Measurements from ENCODE around the gene RNASEH2A. TPM values are rescaled to one million over a fixed set of nuclear protein-coding genes. Genes with fewer than 3 reads are reported as not detected.
A peak's percentile ranks its signal among the peaks of the same experiment; 100 is the strongest.

Gene RNASEH2A
- total RNA-seq = 10 to 100 TPM; 46.2 to 47.8 TPM

DNA sequence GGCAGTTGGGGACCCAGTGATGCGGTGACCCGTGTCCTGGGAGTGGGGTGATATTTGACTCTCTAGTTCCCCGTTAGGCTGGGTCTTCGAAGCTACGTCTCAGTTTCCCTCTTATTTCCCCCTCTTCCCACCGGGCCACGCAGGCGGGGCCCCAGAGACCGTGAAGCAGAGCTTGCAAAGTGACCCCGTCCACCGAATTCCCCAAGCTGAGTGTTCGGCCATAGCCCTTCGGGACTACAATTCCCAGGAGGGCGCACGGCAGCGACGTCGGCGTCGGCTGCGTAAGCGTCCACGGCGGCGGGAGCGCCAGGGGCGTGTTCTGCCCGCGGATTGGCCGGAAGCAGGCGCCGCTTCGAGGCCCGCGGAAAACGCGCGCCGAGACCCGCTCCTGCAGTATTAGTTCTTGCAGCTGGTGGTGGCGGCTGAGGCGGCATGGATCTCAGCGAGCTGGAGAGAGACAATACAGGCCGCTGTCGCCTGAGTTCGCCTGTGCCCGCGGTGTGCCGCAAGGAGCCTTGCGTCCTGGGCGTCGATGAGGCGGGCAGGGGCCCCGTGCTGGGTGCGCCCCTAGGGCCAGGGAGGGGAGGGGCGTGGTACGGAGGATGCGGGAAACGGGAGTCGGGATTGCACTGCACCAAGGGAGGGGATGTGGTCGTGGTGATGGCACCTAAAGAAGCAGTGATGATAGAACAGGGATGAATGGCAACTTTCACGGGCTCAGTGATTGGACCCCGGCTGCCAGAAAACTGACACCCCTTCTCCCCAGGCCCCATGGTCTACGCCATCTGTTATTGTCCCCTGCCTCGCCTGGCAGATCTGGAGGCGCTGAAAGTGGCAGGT lies at the start of gene RNASEH2A:
TSS of gene RNASEH2A (plus strand) at position 343 of the 840 bp plus-strand sequence. CDS start at position 433, 90 bp downstream.
- peak; percentile 85 for ATAC-seq (ENCODE audit: low read depth)
- Mint-ChIP-seq H3K9me3 (no peaks in the 10 kb centered on the region), H3K4me3 (peak within 1 kb of the TSS; percentile 94), H3K4me1 (peaks cover 19% of the 10 kb centered on the region), H3K27ac (peak within 1 kb of the TSS; percentile 89), H3K36me3 (peaks cover 13% of the 10 kb centered on the region), H3K27me3 (no peaks in the 10 kb centered on the region)
- DNase-seq = peak; percentile 91
- POLR2A ChIA-PET = interaction anchor here (0.5 to 1.9 kb wide), 12 partner anchors 10 to 132 kb away, joined by 3 to 12 read pairs (median 3); partner anchors contain the start of genes CALR, DHPS, JUNB and TNPO2

DNA sequence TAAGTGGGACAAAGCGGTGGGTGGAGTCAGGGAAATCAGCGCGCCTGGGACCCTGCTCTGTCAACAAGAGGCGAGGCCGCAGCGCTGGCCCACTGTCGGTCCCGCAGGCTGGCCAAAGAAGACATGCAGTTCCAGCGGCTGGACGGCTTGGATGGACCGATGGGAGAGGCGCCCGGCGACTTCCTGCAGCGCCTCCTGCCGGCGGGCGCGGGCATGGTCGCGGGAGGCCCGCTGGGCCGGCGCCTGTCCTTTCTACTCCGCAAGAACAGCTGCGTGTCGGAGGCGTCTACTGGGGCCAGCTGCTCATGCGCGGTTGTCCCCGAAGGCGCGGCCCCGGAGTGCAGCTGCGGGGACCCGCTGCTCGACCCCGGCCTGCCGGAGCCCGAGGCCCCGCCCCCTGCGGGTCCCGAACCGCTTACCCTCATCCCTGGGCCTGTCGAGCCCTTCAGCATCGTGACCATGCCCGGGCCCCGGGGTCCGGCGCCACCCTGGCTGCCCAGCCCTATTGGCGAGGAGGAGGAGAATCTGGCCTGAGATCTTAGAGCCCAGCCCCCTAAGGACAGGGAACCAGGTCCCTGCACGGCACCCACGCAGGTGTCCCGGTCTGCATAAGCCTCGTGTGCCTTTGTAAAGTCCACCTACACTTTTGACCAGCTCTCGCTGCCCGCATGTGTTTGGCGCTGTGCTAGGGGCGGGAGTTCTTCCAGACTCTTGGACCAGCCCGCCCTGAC lies 48.7 kb upstream of the RNASEH2A start:
- peaks cover 9% of the 10 kb centered on the region for H3K27me3 Mint-ChIP-seq
- no peak overlapping the region for H3K27ac Mint-ChIP-seq
- POLR2A ChIA-PET = interaction anchor here (0.5 to 2.1 kb wide), 5 partner anchors 14 to 356 kb away, joined by 3 to 7 read pairs (median 6); no protein-coding TSS in a partner anchor
- ATAC-seq (ENCODE audit: low read depth) = peak; percentile 82
- no peaks in the 10 kb centered on the region for H3K9me3 Mint-ChIP-seq
- peaks cover 2% of the 10 kb centered on the region for H3K4me1 Mint-ChIP-seq
- peak overlapping the region; percentile 59 for H3K4me3 Mint-ChIP-seq
- H3K36me3 Mint-ChIP-seq = no peaks in the 10 kb centered on the region
- peak; percentile 86 for DNase-seq

DNA sequence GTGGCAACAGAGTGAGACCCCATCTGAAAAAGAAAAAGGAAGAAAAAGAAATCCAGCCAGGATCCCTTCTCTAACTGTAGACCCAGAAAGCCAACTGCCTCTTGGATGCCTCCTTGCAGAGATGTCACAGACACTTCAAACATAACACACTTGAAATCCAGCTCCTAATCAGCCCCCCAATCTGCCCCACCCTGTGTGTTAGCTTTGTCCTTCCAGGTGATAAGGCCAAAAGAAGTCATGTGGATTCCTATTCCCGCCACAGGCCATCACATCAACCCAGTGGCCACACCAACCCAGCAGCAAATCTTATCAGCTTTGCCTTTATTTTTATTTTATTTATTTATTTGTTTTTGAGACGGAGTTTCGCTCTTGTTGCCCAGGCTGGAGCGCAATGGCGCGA lies 46.7 kb upstream of the RNASEH2A start:
- no peak overlapping the region for H3K4me3 Mint-ChIP-seq
- ATAC-seq (ENCODE audit: low read depth) (no peak), DNase-seq (no peak)
- no peaks in the 10 kb centered on the region for H3K9me3 Mint-ChIP-seq
- POLR2A ChIA-PET = interaction anchor here (0.5 to 1.9 kb wide), 3 partner anchors 33 to 152 kb away, joined by 3 to 7 read pairs (median 3); no protein-coding TSS in a partner anchor
- H3K4me1 Mint-ChIP-seq = peaks cover 2% of the 10 kb centered on the region
- H3K27me3 Mint-ChIP-seq = no peaks in the 10 kb centered on the region
- H3K36me3 Mint-ChIP-seq = no peaks in the 10 kb centered on the region
- H3K27ac Mint-ChIP-seq = no peak overlapping the region

DNA sequence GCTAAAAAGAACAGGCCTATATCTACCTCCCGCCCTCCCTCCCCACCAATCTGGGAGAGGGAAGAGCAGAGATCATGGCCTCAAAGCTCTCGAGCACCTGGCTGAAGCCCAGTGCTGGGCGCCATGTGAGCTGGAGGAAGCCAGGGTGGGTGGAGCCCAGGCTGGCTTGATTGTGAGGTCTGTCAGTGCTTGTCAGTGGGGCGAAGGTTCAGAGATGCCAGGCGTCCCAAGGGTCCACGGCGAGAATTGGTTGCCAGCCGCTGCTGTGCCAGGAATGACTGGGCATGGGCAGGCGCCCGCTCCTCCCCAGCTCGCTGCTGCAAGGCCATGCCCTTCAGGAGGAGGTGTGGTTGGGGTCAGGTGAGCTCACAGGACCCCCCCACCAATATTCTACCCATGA lies 43.3 kb upstream of the RNASEH2A start:
- ATAC-seq (ENCODE audit: low read depth) = no peak
- no peaks in the 10 kb centered on the region for H3K9me3 Mint-ChIP-seq
- DNase-seq = no peak
- no peaks in the 10 kb centered on the region for H3K27me3 Mint-ChIP-seq
- POLR2A ChIA-PET = interaction anchor here (0.5 to 1.2 kb wide), 2 partner anchors 38 to 110 kb away, joined by 3 to 4 read pairs; no protein-coding TSS in a partner anchor
- H3K4me1 Mint-ChIP-seq = peaks cover 3% of the 10 kb centered on the region
- no peaks in the 10 kb centered on the region for H3K36me3 Mint-ChIP-seq
- no peak overlapping the region for H3K27ac Mint-ChIP-seq
- H3K4me3 Mint-ChIP-seq = no peak overlapping the region

DNA sequence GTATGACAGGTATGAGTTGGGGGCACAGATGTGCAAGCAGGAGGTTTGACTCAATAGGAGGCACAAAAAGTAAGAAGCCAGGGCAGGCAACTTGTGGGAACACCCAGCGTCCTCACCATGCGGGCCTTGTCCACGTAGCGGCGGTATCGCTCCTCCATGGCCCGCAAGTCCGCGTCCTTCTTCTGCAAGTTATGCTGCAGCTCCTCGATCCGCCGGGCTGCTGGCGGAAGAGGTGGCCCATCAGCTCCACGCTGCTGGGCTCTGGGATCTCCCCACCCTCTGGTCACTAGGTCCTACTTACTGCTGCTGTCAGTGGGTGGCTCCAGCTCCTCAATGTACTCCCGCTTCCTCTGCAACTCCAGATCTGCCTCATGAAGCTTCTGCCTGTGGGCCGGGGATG lies 41.7 kb upstream of the RNASEH2A start:
- Mint-ChIP-seq H3K4me3 (no peak overlapping the region), H3K9me3 (no peaks in the 10 kb centered on the region), H3K27ac (no peak overlapping the region), H3K27me3 (no peaks in the 10 kb centered on the region), H3K4me1 (peaks cover 2% of the 10 kb centered on the region), H3K36me3 (no peaks in the 10 kb centered on the region)
- POLR2A ChIA-PET = interaction anchor here (1.8 kb wide), 1 partner anchor 31 kb away, joined by 4 read pairs; no protein-coding TSS in a partner anchor
- no peak for DNase-seq
- no peak for ATAC-seq (ENCODE audit: low read depth)

DNA sequence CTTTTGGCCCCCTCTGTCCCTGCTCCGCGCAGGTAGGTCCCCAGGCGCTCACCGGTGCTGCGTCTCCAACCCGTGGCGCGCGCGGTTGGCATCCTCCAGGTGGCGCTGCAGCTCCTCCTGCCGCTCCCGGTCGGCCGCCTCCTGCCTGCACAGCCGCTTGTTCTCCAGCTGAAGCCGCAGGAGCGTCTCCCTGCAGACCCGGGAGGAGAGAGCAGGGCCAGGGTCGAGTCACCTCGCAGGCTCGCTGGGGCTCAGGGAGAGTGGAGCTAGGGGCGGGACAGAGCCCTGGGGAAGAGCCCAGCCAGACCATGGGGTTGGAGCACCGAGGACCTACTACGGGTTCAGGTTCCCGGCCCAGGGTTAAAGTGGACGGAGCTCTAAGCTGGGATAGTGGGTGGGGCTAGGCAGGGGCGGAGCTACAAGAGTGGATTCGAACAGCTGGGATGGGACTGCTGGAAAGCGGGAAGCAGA lies 40.3 kb upstream of the RNASEH2A start:
- Mint-ChIP-seq H3K27ac (no peak overlapping the region), H3K4me1 (peaks cover 2% of the 10 kb centered on the region), H3K4me3 (peak overlapping the region; percentile 43), H3K9me3 (no peaks in the 10 kb centered on the region), H3K36me3 (no peaks in the 10 kb centered on the region), H3K27me3 (no peaks in the 10 kb centered on the region)
- POLR2A ChIA-PET = interaction anchor here (0.6 to 3.1 kb wide), 8 partner anchors 12 to 407 kb away, joined by 3 to 30 read pairs (median 4); partner anchors contain the start of gene JUNB
- peak; percentile 90 for DNase-seq
- ATAC-seq (ENCODE audit: low read depth) = peak; percentile 83

DNA sequence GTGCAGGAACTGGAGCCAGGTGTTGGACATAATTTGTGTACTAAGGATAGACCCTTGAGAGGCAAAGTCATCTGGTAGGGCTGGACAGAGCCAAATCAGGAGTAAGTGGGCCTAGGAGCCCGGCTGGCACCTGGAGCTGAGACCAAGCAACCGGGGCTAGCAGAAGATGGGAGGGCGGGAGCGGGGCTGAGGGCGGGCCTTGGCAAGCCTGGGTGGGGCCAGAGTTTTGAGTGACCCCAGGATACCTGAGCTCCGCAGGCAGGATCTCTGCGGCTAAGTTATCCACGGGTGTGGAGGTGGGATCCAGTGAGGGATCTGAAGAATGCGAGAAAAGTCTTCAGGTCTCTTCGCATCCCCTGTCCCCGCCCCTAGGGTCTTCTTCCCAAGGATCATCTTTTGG lies 39.2 kb upstream of the RNASEH2A start:
- POLR2A ChIA-PET = interaction anchor here (0.6 to 3.1 kb wide), 3 partner anchors 25 to 105 kb away, joined by 5 to 30 read pairs (median 11); partner anchors contain the start of gene JUNB
- Mint-ChIP-seq H3K4me1 (peaks cover 3% of the 10 kb centered on the region), H3K9me3 (no peaks in the 10 kb centered on the region)

DNA sequence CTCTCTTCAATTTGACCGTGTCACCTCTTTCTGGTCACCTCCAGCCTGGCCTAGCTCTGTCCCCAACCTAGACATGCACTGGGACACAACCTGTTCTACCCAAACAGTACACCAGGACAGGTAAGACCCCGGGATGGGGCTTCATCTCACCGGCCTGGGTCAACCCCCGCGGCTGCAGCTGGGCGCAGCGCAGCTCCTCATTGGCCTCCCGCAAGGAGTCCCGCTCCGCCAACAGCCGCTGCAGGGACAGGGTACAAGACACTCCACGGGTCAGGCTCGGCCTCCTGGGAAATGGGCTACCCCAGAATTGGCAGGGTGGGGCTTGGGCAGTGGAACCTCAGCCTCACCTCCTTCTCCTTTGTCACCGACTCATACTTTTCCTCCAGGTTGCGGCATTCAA lies 38.7 kb upstream of the RNASEH2A start:
- H3K27ac Mint-ChIP-seq = no peak overlapping the region

More for the DNA sequence above, 39.2 kb upstream of the RNASEH2A start:
- Mint-ChIP-seq H3K4me3 (no peak overlapping the region), H3K36me3 (no peaks in the 10 kb centered on the region), H3K27me3 (no peaks in the 10 kb centered on the region), H3K27ac (no peak overlapping the region)
- DNase-seq (no peak), ATAC-seq (ENCODE audit: low read depth) (no peak)

DNA sequence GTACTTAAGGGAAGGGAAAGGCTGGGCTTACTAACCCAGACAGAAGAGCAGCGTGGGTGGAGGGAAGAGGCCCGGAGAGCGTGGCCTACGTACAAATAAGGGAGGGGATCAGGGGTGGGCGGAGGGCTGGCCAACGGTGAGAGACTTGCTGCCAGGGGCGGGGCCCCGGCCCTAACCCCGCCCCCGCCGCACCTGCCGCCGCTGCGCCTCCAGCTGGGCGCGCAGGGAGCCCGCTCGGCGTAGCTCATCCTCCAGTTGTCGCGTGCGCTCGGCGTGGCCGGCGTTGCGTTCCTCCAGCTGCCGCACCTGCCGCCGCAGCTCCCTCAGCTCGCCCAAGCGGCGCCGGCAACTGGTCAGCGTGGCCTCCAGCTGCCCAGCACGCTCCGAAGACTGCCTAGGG lies 36.7 kb upstream of the RNASEH2A start:
- DNase-seq (peak; percentile 45), ATAC-seq (ENCODE audit: low read depth) (no peak)
- POLR2A ChIA-PET = interaction anchor here (0.9 kb wide), 1 partner anchor 24 kb away, joined by 3 read pairs; no protein-coding TSS in a partner anchor
- H3K9me3 Mint-ChIP-seq = no peaks in the 10 kb centered on the region
- H3K4me3 Mint-ChIP-seq = peak overlapping the region; percentile 24
- H3K36me3 Mint-ChIP-seq = no peaks in the 10 kb centered on the region
- H3K27ac Mint-ChIP-seq = no peak overlapping the region
- no peaks in the 10 kb centered on the region for H3K27me3 Mint-ChIP-seq
- peaks cover 8% of the 10 kb centered on the region for H3K4me1 Mint-ChIP-seq

More for the DNA sequence above, 38.7 kb upstream of the RNASEH2A start:
- H3K36me3 Mint-ChIP-seq = no peaks in the 10 kb centered on the region
- DNase-seq = no peak
- ATAC-seq (ENCODE audit: low read depth) = no peak
- peaks cover 3% of the 10 kb centered on the region for H3K4me1 Mint-ChIP-seq
- no peak overlapping the region for H3K4me3 Mint-ChIP-seq
- POLR2A ChIA-PET = interaction anchor here (3.1 kb wide), 1 partner anchor 24 kb away, joined by 30 read pairs; the partner anchor contains the start of gene JUNB
- H3K9me3 Mint-ChIP-seq = no peaks in the 10 kb centered on the region
- no peaks in the 10 kb centered on the region for H3K27me3 Mint-ChIP-seq

DNA sequence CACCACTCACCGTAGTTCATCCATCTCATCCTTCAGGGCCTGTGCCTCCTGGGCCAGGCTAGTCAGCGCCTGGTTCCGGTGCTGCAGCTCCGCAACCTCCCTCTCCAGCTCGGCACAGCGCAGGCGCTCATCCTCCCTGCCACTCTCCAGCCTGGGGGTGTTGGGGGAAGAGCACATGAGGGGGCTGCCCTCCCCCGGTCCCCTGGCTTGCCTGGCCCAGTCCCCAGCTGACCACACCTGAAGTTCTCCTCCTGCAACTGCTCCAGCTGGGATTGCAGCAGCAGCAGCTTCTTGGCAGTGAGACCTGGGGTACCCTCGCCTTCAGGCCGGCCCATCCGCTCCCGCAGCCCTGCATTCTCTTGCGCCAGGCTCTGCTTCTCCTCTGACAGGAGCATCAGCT lies 35.5 kb upstream of the RNASEH2A start:
- Mint-ChIP-seq H3K36me3 (no peaks in the 10 kb centered on the region), H3K27me3 (no peaks in the 10 kb centered on the region), H3K9me3 (no peaks in the 10 kb centered on the region), H3K4me3 (no peak overlapping the region), H3K4me1 (peaks cover 8% of the 10 kb centered on the region), H3K27ac (no peak overlapping the region)
- POLR2A ChIA-PET = interaction anchor here (0.6 kb wide), 1 partner anchor 23 kb away, joined by 3 read pairs; no protein-coding TSS in a partner anchor
- ATAC-seq (ENCODE audit: low read depth) (no peak), DNase-seq (no peak)

DNA sequence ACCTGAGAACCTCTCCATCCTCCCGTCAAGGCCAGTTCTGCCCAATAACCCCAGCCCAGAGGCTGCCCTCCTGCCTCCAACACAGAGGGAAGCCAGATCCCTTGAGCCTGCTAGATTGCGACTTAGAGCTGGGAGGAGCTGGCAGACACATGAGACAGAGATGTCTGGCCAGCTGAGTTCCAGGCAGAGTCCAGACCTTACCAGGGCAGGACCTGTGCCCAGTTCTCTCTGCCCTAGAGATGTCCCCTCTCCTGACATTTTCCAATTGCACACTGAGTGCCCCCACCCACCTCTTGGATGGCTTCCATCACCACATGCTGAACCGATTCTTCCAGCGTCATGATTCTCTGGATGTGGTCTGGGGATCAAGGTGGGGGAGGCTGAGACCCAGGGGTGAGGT lies 34.1 kb upstream of the RNASEH2A start:
- no peak for ATAC-seq (ENCODE audit: low read depth)
- no peaks in the 10 kb centered on the region for H3K27me3 Mint-ChIP-seq
- no peak for DNase-seq
- H3K9me3 Mint-ChIP-seq = no peaks in the 10 kb centered on the region
- no peak overlapping the region for H3K4me3 Mint-ChIP-seq
- no peaks in the 10 kb centered on the region for H3K36me3 Mint-ChIP-seq
- POLR2A ChIA-PET = interaction anchor here (2.7 kb wide), 1 partner anchor 21 kb away, joined by 20 read pairs; the partner anchor contains the start of gene JUNB
- H3K27ac Mint-ChIP-seq = no peak overlapping the region
- peaks cover 8% of the 10 kb centered on the region for H3K4me1 Mint-ChIP-seq

DNA sequence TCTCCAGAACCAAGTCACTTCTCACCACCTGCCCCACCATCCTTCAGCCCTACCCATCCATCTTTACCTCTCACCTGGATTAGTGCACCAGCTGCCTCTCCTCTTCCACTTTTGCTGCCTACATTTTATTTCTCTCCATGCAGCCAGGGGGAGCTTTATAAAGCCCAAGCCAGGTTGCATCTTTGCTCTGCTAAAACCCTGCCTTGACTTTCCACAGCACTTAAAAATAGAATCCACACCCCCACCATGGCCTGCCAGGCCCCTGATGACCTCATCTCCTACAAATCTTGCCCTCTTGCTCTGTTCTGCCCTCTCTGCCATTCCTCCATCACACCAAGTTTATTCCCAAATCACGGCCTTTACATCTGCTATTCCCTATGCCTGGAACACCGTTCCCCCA lies 32.8 kb upstream of the RNASEH2A start:
- Mint-ChIP-seq H3K27ac (peak overlapping the region; percentile 18), H3K36me3 (no peaks in the 10 kb centered on the region), H3K9me3 (no peaks in the 10 kb centered on the region), H3K27me3 (no peaks in the 10 kb centered on the region), H3K4me3 (no peak overlapping the region), H3K4me1 (peaks cover 12% of the 10 kb centered on the region)
- ATAC-seq (ENCODE audit: low read depth) (no peak), DNase-seq (no peak)
- POLR2A ChIA-PET = interaction anchor here (0.5 to 2.7 kb wide), 4 partner anchors 20 to 166 kb away, joined by 3 to 20 read pairs (median 4); partner anchors contain the start of gene JUNB
